Astrocyte of the spinal cord (primary cell): Measurements from ENCODE around the gene LAMA4.

ENCODE experiments used
- DNase-seq: peaks from one replicate; pipeline ENCODE4 v3.0.0; 2011; ENCODE audit warnings: low read depth, low spot score
- H3K4me3 ChIP-seq: 2 replicates; pipeline ENCODE4 v1.5.1; 2011; ENCODE audit warnings: low read depth, mild to moderate bottlenecking, low read length, moderate library complexity
- in situ Hi-C: cut with HindIII; loops from 2 replicates; pipeline ENCODE4 v1.10.0; 2017; ENCODE audit warnings: low sequenced_read_pairs
- TF ChIP-seq, protein P1 (sequence below): IDR thresholded peaks from 2 replicates; pipeline ENCODE4 v1.5.1; 2012; ENCODE audit warnings: low read depth, mild to moderate bottlenecking, low read length, inconsistent platforms

The LAMA4 gene

DNA sequence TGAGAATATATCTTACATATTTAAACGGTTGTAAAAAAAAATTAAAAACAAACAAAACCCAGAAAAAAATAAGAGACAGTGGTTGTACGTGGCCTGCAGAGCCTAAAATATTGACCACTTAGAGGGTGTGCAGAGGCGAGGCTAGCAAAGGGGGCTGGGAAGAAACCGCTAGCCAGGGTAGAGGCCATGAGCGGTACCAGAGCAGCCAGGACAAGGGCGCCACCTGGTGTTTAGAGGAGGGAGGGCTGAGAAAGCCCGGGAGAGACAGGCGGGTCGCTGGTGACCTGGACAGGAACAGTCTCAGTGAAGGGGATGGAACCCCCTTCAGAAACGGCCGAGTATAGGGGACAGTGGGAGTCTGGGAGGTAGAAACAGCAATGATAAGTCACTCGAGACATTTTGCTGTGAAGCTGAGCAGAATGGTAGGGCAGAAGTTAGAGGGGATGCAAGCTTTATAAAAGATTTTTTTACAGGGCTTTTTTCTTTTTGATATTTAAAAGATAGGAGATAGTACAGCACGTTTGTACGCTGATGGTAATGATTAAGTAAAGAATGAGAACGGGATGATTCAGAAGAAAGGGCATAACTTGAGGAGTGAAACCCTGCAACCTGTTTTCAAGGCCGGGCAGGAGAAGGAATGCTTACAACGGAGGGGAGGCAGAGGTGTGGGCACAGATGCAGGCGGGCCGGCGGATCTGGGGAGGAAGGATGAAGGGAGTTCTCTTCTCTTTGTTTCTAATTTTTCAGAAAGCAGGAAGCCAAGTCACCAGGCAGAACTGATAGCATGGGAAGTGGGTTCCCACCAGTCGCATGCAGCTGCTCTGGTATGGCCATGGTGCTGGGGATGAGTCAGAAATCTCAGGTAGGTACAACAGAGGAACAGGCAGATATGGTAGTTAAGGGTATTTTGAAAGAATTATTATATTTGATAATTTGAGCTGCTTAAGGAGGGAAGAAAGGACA lies 90.8 kb downstream of the LAMA4 start:
- no peak overlapping the region for H3K4me3 ChIP-seq
- in situ Hi-C loops = no loop called here
- peak; percentile 33 for DNase-seq
- TF ChIP-seq, protein P1, sequence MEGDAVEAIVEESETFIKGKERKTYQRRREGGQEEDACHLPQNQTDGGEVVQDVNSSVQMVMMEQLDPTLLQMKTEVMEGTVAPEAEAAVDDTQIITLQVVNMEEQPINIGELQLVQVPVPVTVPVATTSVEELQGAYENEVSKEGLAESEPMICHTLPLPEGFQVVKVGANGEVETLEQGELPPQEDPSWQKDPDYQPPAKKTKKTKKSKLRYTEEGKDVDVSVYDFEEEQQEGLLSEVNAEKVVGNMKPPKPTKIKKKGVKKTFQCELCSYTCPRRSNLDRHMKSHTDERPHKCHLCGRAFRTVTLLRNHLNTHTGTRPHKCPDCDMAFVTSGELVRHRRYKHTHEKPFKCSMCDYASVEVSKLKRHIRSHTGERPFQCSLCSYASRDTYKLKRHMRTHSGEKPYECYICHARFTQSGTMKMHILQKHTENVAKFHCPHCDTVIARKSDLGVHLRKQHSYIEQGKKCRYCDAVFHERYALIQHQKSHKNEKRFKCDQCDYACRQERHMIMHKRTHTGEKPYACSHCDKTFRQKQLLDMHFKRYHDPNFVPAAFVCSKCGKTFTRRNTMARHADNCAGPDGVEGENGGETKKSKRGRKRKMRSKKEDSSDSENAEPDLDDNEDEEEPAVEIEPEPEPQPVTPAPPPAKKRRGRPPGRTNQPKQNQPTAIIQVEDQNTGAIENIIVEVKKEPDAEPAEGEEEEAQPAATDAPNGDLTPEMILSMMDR = peak; percentile 92

DNA sequence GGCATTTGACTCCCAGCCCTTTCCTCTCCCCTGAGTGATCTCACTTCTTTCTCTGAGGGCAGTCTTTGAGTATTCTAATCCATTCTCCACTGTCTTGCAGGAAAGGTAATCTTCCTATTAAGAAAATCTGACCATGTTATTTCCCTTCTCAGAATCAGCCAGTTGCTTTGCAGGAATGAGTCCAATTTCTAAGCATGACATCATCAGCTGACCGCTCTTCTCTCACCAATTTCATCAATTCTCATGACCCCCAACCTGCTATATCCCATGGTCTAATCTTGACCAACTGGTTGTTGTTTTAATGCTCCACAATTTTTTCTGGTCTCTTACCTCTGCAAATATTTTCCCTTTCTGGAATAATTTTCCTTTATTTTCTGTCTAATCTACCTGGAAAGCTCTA lies 93.6 kb downstream of the LAMA4 start:
- no peak for DNase-seq
- TF ChIP-seq, protein P1 = no peak
- in situ Hi-C loops = no loop called here
- H3K4me3 ChIP-seq = no peak overlapping the region

DNA sequence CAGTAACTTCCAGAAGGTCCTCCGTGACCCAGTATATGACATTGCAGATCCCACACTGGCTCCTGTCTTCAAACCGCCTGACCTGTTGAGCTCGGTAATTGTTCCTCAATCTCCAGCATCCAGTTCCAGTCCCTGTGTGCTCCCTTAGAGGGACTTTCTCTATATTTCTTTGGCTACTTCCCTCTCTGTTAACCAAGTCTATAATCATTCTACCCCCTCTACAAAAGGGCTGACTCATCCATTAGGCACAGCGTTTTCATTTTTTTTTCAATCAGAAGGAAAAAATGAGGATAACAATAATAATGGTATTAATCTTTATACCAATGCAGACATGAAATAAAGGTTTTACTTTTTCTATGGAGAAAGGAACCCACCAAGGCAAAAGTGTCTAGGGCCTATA lies 97.7 kb downstream of the LAMA4 start:
- H3K4me3 ChIP-seq = no peak overlapping the region
- in situ Hi-C loops = no loop called here
- no peak for DNase-seq
- TF ChIP-seq, protein P1 = no peak

DNA sequence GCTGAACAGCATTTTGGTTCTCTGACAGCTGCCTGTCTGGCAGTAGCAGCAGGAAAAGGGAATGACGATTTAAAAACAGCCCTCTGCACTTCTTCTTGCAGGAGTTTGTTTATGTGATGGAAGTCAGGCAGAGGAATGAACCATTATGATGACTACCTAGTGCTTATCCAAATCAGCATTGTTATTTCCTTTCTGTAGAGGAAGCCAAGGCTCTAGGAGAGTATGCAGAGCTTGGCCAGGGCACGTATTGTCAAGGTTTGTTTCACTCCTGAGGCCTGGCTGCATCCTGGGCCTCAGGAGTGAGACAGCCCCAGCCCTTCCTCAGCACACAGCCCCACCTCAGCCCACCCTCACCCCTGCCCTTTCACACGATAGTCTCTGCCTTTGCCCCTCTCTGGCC lies 98.5 kb downstream of the LAMA4 start:
- TF ChIP-seq, protein P1 = no peak
- in situ Hi-C loops = no loop called here
- no peak overlapping the region for H3K4me3 ChIP-seq
- no peak for DNase-seq

DNA sequence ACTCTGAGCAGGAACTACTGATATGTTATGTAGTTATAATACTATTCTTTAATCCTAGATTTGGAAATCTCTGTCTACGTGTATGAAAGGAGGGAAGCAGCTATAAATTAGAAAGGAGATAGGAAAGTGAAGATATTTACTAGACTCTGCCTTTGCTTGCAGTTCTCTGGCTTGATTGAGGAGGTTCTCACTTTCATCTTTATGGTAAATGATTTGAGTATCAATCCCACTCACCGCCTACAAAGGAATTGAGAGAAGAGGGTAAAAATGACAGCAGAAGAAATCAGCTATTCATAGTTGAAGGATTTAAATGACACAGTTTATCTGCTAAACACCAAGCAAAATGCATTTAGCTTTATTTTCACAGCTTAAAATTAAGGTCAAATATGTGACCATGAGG lies 99.7 kb downstream of the LAMA4 start:
- TF ChIP-seq, protein P1 = no peak
- in situ Hi-C loops = no loop called here
- H3K4me3 ChIP-seq = no peak overlapping the region
- no peak for DNase-seq

DNA sequence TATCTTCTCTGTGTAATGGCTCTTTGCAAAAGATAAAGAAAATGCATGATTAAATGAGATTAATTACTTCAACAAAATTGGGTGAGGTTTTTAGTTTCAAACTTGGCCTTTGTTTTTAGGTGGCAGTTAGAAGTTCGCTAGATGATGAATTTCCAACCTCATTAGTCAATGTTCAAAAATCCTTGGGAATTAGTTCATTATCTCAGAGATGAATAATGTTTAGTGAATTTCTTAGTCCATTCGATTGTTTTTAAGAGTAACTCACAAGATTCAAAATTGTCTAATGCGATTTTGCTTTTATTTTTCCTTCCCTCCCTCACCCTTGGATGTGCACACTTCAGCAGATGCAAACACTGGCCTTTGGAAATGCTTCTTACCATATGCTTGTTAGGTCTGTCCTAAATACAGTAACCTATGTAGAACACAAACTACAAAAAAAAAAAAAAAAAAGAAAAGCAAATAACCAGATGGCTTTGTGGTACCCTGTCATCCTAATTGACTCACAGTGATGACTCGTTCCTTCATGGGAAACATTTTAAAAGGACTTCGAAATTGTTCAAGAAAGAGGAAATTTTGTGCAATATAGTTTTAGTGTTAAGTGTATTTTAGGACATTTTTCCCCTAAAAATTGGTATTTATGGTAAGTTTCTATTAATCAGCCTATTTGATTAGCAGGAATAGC lies 100.3 kb downstream of the LAMA4 start:
- in situ Hi-C loops = no loop called here
- DNase-seq = peak; percentile 41
- no peak overlapping the region for H3K4me3 ChIP-seq
- TF ChIP-seq, protein P1 = no peak
